Measurements from ENCODE around the gene SETD6. TPM values are rescaled to one million over a fixed set of nuclear protein-coding genes. Genes with fewer than 3 reads are reported as not detected.

Gene SETD6
- total RNA-seq, 1 experiment from 2014 or later = 2.9 TPM

DNA sequence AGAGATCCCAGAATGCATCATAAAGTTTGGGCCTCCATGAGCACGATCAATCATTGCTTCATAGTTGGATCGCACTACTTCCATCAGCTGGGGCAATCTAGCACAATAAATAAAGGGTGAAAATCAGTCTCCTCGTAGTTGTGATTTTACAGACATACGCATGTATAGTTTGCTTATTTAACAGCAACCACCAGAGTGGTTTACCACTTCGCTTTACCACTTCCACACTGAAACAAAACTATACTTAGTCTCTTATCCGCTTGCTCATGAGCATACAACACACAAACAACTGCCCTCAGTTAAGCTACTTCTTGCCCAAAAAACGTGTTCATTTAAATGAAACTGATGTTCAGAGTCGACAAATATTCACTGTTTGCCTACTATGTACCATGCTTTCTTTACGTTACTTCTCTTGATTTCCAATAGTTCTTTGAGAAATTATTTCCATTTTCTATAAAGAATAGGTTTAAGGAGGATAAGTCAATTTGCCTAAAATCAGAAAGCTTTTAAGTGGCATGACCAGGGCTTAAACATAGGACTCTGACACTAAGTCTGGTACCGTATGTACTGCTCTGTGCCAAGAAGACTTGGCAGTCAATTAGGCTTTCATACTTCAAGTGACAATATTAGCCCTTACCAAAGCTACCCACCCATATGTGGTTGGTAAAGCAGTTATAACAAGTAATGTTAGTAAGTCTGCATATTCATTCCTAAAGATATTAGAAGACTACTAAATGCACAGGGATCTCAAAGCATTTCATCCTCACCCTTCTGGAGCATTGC, 22.0 kb downstream of the SETD6 start:
- Histone ChIP-seq H3K36me3 (ENCODE audit: insufficient read depth, low read length) (peaks cover 89% of the 10 kb centered on the region), H3K4me3 (ENCODE audit: low read length) (no peak overlapping the region), H4K20me1 (ENCODE audit: insufficient read depth, low read depth, low read length) (0 out of 2 replicates have a peak, but pooled peaks cover 3% of the 10 kb centered on the region), H3K4me1 (ENCODE audit: low read length) (no peaks in the 10 kb centered on the region), H3K9me2 (replicated peaks; ENCODE audit: insufficient read depth, low read length) (no peaks in the 10 kb centered on the region), H3K79me2 (ENCODE audit: low read length) (peaks cover 41% of the 10 kb centered on the region), H3K9ac (ENCODE audit: low read length) (no peak overlapping the region), H2AFZ (ENCODE audit: low read length) (no peak overlapping the region), H3K27me3 (ENCODE audit: low read length) (no peaks in the 10 kb centered on the region), H3K4me2 (ENCODE audit: low read depth, low read length, poor library complexity, severe bottlenecking) (no peak overlapping the region), H3K9me3 (ENCODE audit: low read length) (no peaks in the 10 kb centered on the region), H3K27ac (ENCODE audit: low read length) (no peak overlapping the region)
- no peak for DNase-seq

DNA sequence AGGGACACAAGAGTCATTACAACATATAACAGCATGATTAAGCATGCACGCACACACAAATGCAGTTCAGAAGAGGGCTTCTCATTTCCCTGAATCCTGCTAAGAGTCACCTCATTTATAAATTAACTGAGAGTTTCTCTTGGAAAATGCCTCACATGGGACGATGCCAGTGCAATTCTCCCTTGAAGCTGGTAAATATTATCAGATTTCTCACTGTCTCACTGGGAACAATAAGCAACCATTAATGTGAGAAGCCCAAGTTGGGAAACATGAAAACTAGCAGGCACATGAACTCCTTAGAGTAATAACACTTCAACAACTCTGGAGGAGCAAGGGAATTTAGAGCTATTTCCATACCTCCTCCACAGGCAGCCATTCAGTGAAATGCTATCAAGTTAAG, 26.4 kb downstream of the SETD6 start:
- H3K9ac ChIP-seq (ENCODE audit: low read length) = no peak overlapping the region
- no peak overlapping the region for H3K4me2 ChIP-seq (ENCODE audit: low read depth, low read length, poor library complexity, severe bottlenecking)
- H3K9me2 ChIP-seq (replicated peaks; ENCODE audit: insufficient read depth, low read length) = no peaks in the 10 kb centered on the region
- 0 out of 2 replicates have a peak, but pooled peaks cover 3% of the 10 kb centered on the region for H4K20me1 ChIP-seq (ENCODE audit: insufficient read depth, low read depth, low read length)
- DNase-seq = no peak
- no peak overlapping the region for H3K4me3 ChIP-seq (ENCODE audit: low read length)
- no peaks in the 10 kb centered on the region for H3K9me3 ChIP-seq (ENCODE audit: low read length)
- H3K79me2 ChIP-seq (ENCODE audit: low read length) = peaks cover 33% of the 10 kb centered on the region
- no peaks in the 10 kb centered on the region for H3K4me1 ChIP-seq (ENCODE audit: low read length)
- peaks cover 94% of the 10 kb centered on the region for H3K36me3 ChIP-seq (ENCODE audit: insufficient read depth, low read length)
- no peaks in the 10 kb centered on the region for H3K27me3 ChIP-seq (ENCODE audit: low read length)
- H3K27ac ChIP-seq (ENCODE audit: low read length) = no peak overlapping the region
- H2AFZ ChIP-seq (ENCODE audit: low read length) = no peak overlapping the region

DNA sequence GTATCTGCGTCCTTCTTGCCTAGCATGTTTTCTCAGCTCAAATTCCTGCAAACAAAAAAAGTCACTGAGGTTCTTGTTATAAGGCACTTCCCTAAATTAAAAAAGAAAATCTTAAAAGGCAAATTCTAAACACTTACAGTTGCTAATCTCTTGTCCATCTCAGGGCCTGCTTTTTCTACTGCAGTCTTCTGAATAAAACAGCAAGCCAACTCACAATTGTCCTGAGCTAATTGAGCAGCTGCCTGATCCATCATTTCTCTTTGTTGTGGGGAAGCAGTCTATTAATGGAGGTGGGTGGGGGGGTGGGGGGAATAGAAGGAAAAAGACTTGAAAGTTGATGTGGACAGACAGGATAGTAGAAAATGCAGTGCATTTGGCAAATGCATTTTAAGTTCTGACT, 27.0 kb downstream of the SETD6 start:
- peaks cover 94% of the 10 kb centered on the region for H3K36me3 ChIP-seq (ENCODE audit: insufficient read depth, low read length)
- H3K27ac ChIP-seq (ENCODE audit: low read length) = no peak overlapping the region
- H4K20me1 ChIP-seq (ENCODE audit: insufficient read depth, low read depth, low read length) = 0 out of 2 replicates have a peak, but pooled peaks cover 3% of the 10 kb centered on the region
- no peak overlapping the region for H3K9ac ChIP-seq (ENCODE audit: low read length)
- H3K4me1 ChIP-seq (ENCODE audit: low read length) = no peaks in the 10 kb centered on the region
- H3K79me2 ChIP-seq (ENCODE audit: low read length) = peaks cover 33% of the 10 kb centered on the region
- H3K4me3 ChIP-seq (ENCODE audit: low read length) = no peak overlapping the region
- no peaks in the 10 kb centered on the region for H3K27me3 ChIP-seq (ENCODE audit: low read length)
- DNase-seq = no peak
- no peaks in the 10 kb centered on the region for H3K9me2 ChIP-seq (replicated peaks; ENCODE audit: insufficient read depth, low read length)
- H2AFZ ChIP-seq (ENCODE audit: low read length) = no peak overlapping the region
- H3K4me2 ChIP-seq (ENCODE audit: low read depth, low read length, poor library complexity, severe bottlenecking) = no peak overlapping the region
- H3K9me3 ChIP-seq (ENCODE audit: low read length) = no peaks in the 10 kb centered on the region

DNA sequence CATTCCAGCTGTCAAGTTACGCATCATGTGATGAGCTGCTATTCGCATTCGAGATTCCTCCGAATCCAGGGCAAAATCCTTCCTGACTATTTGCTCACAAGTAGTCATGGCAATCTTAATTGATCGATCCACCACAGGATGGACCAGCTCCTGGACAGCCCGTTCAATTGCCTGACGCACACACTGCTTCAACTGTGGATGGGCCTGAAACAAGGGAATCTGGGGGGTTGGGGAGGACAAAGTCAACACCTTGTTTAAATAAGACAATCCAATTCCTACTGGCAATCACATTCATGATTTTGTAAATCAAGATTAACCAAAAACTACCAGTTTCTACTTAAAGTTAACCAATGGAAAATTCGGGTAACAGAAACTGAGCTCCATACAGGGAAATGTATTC, 28.4 kb downstream of the SETD6 start:
- H3K4me1 ChIP-seq (ENCODE audit: low read length) = no peaks in the 10 kb centered on the region
- H3K79me2 ChIP-seq (ENCODE audit: low read length) = peaks cover 42% of the 10 kb centered on the region
- DNase-seq = no peak
- H2AFZ ChIP-seq (ENCODE audit: low read length) = no peak overlapping the region
- no peak overlapping the region for H3K4me2 ChIP-seq (ENCODE audit: low read depth, low read length, poor library complexity, severe bottlenecking)
- no peaks in the 10 kb centered on the region for H3K27me3 ChIP-seq (ENCODE audit: low read length)
- 0 out of 2 replicates have a peak, but pooled peaks cover 3% of the 10 kb centered on the region for H4K20me1 ChIP-seq (ENCODE audit: insufficient read depth, low read depth, low read length)
- H3K9me3 ChIP-seq (ENCODE audit: low read length) = no peaks in the 10 kb centered on the region
- H3K9ac ChIP-seq (ENCODE audit: low read length) = no peak overlapping the region
- no peak overlapping the region for H3K27ac ChIP-seq (ENCODE audit: low read length)
- no peak overlapping the region for H3K4me3 ChIP-seq (ENCODE audit: low read length)
- no peaks in the 10 kb centered on the region for H3K9me2 ChIP-seq (replicated peaks; ENCODE audit: insufficient read depth, low read length)
- H3K36me3 ChIP-seq (ENCODE audit: insufficient read depth, low read length) = peaks cover 94% of the 10 kb centered on the region

DNA sequence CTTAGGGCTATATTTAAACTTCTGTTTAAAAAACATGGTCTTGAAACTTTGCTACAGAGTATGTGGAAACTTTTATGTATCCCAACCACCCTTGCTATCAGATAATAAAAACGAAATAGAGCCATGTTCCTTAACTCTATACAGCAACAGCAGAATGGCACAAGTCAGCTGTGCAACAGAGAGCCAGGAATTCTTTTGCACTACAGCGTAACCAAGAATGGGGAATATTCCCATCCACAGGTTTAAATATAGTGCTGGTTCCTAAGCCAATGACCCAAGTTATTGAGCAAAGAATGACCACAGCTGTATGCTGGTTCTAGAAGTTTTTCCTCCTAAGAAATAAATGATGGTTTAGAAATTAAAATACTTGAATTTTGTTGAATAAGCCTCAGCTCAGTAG, 33.1 kb downstream of the SETD6 start:
- H3K4me2 ChIP-seq (ENCODE audit: low read depth, low read length, poor library complexity, severe bottlenecking) = no peak overlapping the region
- DNase-seq = no peak
- no peak overlapping the region for H2AFZ ChIP-seq (ENCODE audit: low read length)
- H3K79me2 ChIP-seq (ENCODE audit: low read length) = peaks cover 40% of the 10 kb centered on the region
- H4K20me1 ChIP-seq (ENCODE audit: insufficient read depth, low read depth, low read length) = no peaks in the 10 kb centered on the region
- H3K27me3 ChIP-seq (ENCODE audit: low read length) = no peaks in the 10 kb centered on the region
- peaks cover 93% of the 10 kb centered on the region for H3K36me3 ChIP-seq (ENCODE audit: insufficient read depth, low read length)
- H3K9ac ChIP-seq (ENCODE audit: low read length) = no peak overlapping the region
- H3K4me1 ChIP-seq (ENCODE audit: low read length) = no peaks in the 10 kb centered on the region
- H3K9me2 ChIP-seq (replicated peaks; ENCODE audit: insufficient read depth, low read length) = no peaks in the 10 kb centered on the region
- H3K4me3 ChIP-seq (ENCODE audit: low read length) = no peak overlapping the region
- H3K9me3 ChIP-seq (ENCODE audit: low read length) = no peaks in the 10 kb centered on the region
- no peak overlapping the region for H3K27ac ChIP-seq (ENCODE audit: low read length)

DNA sequence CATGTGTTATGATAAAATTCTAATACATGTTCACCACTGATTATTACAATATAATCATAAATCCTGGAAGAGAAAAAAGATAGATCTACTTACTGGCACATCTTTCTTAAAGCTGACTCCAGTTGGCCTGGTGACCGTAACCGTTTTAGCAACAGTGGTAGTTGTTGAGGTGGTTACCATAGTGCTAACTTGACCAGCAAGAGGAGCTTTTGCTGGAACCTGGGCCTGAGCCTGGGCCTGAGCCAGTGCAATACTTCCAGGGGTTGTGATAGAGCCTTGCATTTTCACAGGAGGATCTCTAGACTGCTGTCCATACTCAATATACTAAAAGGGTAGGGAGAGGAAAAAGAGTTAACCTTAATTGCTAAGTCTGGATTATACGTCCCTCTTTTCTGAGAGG, 36.2 kb downstream of the SETD6 start:
- Histone ChIP-seq H4K20me1 (ENCODE audit: insufficient read depth, low read depth, low read length) (no peaks in the 10 kb centered on the region), H3K36me3 (ENCODE audit: insufficient read depth, low read length) (peaks cover 85% of the 10 kb centered on the region), H3K27ac (ENCODE audit: low read length) (no peak overlapping the region), H3K27me3 (ENCODE audit: low read length) (no peaks in the 10 kb centered on the region), H3K79me2 (ENCODE audit: low read length) (peaks cover 41% of the 10 kb centered on the region), H3K4me3 (ENCODE audit: low read length) (no peak overlapping the region), H3K9ac (ENCODE audit: low read length) (no peak overlapping the region), H3K4me2 (ENCODE audit: low read depth, low read length, poor library complexity, severe bottlenecking) (no peak overlapping the region), H3K4me1 (ENCODE audit: low read length) (no peaks in the 10 kb centered on the region), H3K9me3 (ENCODE audit: low read length) (no peaks in the 10 kb centered on the region), H3K9me2 (replicated peaks; ENCODE audit: insufficient read depth, low read length) (no peaks in the 10 kb centered on the region), H2AFZ (ENCODE audit: low read length) (no peak overlapping the region)
- DNase-seq = no peak

DNA sequence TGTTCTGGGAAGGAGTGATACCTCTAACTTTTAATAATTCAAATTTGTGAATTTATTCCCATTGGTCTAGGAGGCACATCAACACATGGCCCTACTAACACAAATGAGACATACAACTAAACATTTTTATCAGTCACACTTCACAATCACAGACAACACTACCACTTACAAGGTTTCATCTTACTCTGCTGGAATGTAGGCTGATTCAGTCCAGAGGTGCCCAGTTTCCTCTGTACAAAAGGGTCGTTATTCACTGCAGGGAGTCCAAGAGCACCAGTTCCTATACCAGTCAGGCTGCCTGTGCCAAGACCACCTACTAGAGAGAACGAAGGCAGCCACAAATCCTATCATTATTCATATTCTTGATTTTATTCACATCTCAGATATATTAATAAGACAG, 41.4 kb downstream of the SETD6 start:
- H3K79me2 ChIP-seq (ENCODE audit: low read length) = peaks cover 51% of the 10 kb centered on the region
- H2AFZ ChIP-seq (ENCODE audit: low read length) = no peak overlapping the region
- H3K4me1 ChIP-seq (ENCODE audit: low read length) = no peaks in the 10 kb centered on the region
- H3K9me3 ChIP-seq (ENCODE audit: low read length) = no peaks in the 10 kb centered on the region
- H3K4me2 ChIP-seq (ENCODE audit: low read depth, low read length, poor library complexity, severe bottlenecking) = no peak overlapping the region
- no peak overlapping the region for H3K4me3 ChIP-seq (ENCODE audit: low read length)
- H3K9ac ChIP-seq (ENCODE audit: low read length) = no peak overlapping the region
- no peak overlapping the region for H3K27ac ChIP-seq (ENCODE audit: low read length)
- H3K36me3 ChIP-seq (ENCODE audit: insufficient read depth, low read length) = peaks cover 79% of the 10 kb centered on the region
- no peaks in the 10 kb centered on the region for H3K27me3 ChIP-seq (ENCODE audit: low read length)
- DNase-seq = no peak
- no peaks in the 10 kb centered on the region for H3K9me2 ChIP-seq (replicated peaks; ENCODE audit: insufficient read depth, low read length)
- peaks cover 6% of the 10 kb centered on the region; the same call in 1 of the 2 replicates for H4K20me1 ChIP-seq (ENCODE audit: insufficient read depth, low read depth, low read length)

DNA sequence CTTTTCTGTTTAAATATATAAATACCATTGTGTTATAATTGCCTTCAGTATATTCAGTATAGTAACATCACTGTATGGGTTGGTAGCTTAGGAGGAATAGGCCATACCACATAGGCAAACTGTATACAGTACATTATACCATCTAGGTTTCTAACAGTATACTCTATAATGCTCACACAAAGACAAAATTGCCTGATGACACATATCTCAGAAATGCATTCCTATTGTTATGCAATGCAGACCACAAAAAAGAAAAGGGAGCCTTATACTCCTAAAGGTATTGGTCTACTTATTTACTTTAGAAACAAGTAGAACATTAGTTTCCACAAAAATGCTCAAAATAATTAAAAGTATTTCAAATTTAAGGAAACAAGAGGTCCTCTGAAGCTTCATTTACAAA, 47.9 kb downstream of the SETD6 start:
- Histone ChIP-seq H2AFZ (ENCODE audit: low read length) (no peak overlapping the region), H3K9ac (ENCODE audit: low read length) (no peak overlapping the region), H3K36me3 (ENCODE audit: insufficient read depth, low read length) (peaks cover 72% of the 10 kb centered on the region), H3K9me3 (ENCODE audit: low read length) (no peaks in the 10 kb centered on the region), H3K79me2 (ENCODE audit: low read length) (peaks cover 81% of the 10 kb centered on the region), H3K27ac (ENCODE audit: low read length) (no peak overlapping the region), H3K4me1 (ENCODE audit: low read length) (no peaks in the 10 kb centered on the region), H3K4me3 (ENCODE audit: low read length) (no peak overlapping the region), H3K4me2 (ENCODE audit: low read depth, low read length, poor library complexity, severe bottlenecking) (no peak overlapping the region), H3K27me3 (ENCODE audit: low read length) (no peaks in the 10 kb centered on the region), H3K9me2 (replicated peaks; ENCODE audit: insufficient read depth, low read length) (no peaks in the 10 kb centered on the region), H4K20me1 (ENCODE audit: insufficient read depth, low read depth, low read length) (peaks cover 11% of the 10 kb centered on the region)
- no peak for DNase-seq

Measured in Karpas-422 (cell line).